ENCODE data around the gene PTP4A1.

DNA sequence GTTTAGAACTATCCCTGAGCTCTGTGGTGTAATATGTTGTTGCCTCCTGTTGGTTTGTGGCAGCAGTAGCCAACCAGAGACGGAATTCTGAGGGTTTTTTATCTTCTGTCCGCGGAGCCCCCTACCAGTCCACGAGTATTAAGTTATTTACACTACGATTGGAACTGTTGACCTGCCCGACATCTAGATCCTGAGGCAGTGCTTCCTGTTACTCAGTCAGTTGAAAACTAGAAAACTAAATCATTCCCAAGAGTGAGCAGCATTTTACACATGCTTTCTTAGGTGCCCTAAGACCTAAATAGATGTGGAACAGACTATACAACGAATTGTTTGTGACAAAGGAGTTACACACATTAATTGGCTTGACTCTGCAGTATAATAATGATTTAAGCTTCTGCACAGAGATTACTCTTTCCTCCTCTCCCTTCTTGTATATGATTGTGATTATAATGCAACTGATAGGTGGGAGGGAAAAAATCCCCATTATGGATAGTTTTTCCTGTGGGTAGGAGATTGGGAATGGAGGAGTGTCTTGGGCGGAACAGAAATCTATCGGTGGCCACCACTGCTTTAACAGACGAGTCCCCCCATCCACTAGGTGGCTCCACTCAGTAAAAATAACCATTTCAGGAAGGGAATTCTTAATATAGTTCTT is 1.7 kb downstream of the PTP4A1 start:
- TF ChIP-seq, protein P1, sequence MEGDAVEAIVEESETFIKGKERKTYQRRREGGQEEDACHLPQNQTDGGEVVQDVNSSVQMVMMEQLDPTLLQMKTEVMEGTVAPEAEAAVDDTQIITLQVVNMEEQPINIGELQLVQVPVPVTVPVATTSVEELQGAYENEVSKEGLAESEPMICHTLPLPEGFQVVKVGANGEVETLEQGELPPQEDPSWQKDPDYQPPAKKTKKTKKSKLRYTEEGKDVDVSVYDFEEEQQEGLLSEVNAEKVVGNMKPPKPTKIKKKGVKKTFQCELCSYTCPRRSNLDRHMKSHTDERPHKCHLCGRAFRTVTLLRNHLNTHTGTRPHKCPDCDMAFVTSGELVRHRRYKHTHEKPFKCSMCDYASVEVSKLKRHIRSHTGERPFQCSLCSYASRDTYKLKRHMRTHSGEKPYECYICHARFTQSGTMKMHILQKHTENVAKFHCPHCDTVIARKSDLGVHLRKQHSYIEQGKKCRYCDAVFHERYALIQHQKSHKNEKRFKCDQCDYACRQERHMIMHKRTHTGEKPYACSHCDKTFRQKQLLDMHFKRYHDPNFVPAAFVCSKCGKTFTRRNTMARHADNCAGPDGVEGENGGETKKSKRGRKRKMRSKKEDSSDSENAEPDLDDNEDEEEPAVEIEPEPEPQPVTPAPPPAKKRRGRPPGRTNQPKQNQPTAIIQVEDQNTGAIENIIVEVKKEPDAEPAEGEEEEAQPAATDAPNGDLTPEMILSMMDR (IDR thresholded peaks at IDR 0.05; ENCODE audit: borderline replicate concordance, extremely low read depth, low read length, poor library complexity, severe bottlenecking) = peak; percentile 76
- no peak for TF ChIP-seq EZH2 (IDR thresholded peaks at IDR 0.05; ENCODE audit: borderline replicate concordance, low read depth, low read length, severe bottlenecking)

All from DND-41 (cell line).